ENCODE results near the gene SLC2A6.

DNA sequence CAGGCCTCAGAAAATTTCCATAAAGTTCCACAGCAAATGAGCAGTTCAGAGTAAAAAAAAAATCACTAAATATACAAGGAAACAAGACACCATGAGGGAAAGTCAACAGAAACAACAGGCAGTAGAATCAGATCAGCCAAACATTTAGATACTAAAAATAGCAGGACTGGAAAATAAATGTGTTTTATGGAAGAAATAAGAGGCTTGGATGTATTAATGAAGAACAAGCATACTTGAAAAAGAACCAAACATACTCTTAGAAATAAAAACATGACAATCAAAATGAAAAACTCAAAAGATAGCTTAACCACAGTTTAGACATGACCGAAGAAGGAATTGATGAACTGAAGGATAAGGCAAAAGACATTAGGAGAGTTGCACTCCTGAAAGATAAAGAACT lies 23.2 kb upstream of the SLC2A6 start:
- TF ChIP-seq CTCF (IDR thresholded peaks at IDR 0.05) (no peak), ZFX (IDR thresholded peaks at IDR 0.05; ENCODE audit: borderline replicate concordance) (no peak)
